ENCODE results near the gene PCLO.
A peak's percentile ranks its signal among the peaks of the same experiment; 100 is the strongest.
"Not testable (repeated sequence)": the region's sequence is repeated elsewhere in the genome, so short reads cannot be mapped to it uniquely, and the experiment has no call there.

PCLO gene

DNA sequence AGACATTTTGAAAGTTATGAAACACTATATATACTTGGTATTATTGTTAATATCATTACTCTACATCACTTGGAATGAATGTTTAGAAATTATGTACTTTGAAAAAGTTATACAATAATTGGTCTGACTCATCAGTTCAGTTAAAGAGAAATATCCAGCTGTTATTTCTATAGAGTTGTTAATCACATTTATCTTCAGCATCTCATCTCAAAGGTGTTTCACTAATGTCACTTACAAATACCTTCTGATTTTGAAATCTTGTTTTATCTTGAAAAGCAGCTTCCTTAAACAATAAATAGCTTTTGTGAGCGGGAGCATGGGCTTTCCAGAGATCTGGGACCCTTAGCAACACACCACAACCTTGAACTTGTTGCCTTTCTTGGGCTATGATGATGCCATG is 205.2 kb downstream of the PCLO start:
- DNase-seq: no peak

DNA sequence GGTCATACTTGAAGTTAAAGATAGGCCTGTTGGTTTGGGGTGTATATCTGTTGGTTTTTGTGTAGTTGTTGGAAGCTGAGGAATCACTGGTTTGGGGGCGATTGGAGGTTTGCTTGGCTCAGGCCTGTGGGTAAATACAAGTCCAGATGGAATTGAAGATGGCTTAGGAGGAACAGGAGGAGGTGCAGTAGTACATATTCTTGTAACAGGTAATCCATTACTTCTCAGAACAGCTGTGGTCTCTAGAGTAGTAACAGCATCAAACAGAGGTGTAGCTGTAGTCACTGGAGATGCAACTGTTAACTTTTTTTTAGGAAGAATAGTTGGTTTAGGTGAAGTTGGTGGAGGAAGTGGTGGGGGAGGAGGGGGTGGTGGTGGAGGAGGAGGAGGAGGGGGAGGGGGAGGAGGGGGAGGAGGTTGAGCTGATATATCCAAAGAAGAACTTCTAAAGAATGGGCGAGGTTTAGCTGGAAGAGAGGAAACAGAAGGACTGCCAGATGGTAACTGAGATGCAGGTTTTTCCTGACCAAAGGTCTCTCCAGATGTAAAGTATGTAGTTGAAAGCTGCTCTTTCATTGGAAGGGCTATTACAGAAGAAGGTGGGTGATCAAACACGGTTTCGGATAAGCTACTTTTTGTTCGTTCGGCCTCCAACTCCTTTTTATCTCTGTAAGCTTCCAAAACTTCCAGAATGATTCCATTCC is 209.2 kb downstream of the PCLO start:
- no peak for DNase-seq

DNA sequence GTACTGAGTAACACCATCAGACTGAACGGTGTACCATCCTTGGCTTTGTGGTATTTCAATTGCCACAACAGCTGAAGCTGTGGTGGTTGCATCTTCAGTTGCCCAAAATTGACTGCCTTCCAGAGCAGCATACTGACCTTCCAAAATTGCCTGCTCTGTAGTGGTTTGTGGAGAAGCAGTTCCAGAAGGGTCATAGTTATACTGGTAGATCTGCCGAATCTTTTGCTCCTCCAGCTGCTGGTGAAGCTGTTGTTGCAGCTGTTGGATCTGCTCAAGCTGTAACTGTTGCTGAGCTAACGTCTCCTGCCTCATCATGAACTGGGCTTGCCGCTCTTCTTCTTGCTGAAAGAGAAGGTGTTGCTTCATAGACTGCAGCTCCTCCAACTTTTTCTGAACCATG is 212.2 kb downstream of the PCLO start:
- no peak for DNase-seq

DNA sequence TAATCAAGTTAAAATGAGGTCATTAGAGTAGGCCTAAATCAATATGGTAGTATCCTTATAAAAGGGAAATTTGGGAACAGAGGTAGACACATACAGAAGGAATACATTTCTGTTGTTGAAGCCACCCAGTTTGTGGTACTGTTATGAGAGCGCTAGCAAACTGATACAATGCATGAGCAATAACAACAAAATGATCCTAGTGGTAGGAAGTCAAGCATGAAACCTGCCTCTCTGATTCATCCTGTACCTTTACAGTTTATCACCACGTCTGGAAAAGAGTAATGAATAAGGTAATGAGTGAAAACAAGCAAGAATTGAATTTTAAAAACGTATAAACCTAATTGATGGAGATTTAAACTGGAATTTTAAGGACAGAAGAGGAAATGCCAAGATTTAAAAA is 217.2 kb downstream of the PCLO start:
- DNase-seq: no peak

DNA sequence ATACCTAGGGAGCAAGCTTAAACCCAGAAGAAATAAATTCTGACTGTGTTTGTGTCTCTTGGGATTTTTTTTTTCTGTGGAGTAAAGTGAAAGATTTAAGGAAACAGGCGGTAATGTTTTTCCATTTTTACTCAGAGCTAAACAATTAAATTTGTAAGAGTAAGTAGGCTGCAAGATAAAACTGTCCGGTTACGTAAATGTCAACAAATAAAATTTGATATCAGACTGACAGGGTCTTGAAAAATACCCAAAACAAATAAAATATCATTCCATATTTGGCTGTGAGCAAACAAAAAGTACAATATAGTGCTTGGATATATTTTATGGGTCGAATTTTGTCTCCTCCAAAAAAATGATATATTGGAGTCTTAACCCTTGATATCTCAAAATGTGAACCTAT is 217.6 kb downstream of the PCLO start:
- DNase-seq: no peak

DNA sequence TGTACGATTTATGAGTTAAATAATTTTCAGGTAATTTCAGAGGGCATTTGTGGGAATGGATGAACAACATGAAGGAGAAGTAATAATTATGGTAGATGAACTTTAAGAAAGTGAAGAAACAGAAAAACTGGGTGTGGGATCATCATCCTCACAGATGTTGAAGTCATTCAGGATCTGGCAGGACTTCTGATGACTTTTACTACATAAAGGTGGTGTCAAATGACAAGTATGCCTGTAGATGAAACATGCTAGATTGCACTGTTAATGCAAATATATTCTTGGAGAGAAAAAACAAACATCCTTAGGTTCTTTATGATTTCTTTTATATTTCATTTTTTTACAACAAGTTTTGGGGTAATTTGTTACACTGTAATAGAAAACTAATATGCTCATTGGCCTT is 230.2 kb downstream of the PCLO start:
- DNase-seq: peak; percentile 18 to 38

DNA sequence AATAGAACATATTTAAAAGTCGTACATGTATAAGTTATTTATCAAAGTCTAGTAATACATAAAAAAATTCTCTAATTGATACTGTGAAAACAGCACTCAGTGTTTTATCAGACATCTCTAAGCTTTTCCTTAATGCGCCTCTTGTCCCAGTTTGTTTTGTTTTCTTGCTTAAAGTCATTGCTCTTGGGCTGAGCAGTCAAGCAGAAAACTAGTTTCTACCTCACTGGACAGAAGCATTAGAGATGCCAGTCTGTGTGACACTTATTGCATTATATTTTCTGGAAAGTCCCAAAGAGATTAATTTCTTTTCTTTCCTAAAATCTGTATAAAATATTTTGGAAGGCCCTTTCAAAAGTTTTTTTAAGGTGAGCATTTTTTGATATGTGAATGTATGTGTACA is 236.2 kb downstream of the PCLO start:
- DNase-seq: no peak

DNA sequence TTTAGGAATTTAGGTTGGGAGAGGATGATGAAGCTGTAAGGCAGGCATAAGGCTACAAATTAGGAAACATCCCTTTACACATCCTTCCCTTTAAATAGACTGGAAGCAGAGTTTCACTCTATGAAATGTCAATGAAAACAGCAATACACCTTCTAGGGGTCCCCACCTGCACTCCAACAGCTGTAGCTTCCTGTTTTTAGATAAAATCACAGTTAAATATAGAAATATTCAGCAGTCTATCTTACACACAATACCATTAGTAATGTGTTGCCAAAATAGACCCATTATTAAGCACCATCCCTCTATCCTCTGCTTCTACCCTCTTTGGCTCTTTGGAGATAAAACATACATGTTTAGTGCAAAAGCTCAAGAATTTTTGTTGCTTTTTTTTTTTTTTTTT is 237.4 kb downstream of the PCLO start:
- no peak for DNase-seq

DNA sequence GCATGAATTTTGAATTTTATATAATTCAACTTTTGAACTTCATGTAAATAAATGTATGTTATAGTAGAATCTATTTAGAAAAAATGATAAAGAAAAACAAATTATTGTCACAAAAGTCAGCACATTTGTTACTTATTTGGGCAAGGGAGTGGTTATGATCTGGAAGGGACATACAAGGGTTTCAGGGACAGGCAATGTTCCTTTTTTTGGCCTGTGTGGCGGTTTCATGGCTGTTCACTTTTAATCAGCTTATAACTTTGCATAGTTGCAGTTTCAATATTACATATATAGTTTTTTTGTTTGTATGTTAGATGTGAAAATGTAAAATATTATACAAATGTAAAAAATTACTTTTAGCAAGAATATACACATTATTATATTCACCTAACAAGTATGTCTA is 256.2 kb downstream of the PCLO start:
- no peak for DNase-seq

DNA sequence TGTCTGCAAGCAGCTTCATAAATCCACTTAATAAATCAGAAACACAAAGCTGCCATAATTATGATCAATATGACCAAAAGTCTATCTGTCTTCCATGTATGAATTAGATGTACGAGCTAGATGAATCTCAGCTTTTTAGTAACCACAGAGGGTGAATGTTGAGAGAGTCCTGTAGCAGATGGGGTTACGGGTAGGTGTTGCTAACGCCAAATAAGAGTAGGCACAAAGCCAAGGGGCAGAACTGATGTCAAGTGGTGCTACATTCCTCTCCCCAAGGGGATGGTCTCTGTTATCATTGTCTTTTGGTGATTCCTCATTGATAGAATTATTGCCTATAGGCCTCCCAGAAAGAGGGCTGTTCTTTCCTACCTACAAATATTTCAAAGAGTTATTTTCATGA is 257.8 kb downstream of the PCLO start:
- DNase-seq: no peak

DNA sequence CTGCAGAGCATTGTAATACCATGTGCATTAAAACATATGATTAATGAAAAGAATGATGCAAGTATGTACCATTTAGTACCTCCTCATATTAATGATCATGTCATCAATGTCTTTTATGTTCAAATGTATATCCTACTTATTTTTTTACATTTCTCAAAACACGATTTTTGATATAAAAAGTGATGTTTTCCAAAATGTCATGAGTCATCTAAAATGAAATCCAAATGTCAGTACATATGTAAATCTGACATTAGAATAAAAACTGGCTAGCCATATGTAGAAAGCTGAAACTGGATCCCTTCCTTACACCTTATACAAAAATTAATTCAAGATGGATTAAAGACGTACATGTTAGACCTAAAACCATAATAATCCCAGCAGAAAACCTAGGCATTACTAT is 261.6 kb downstream of the PCLO start:
- not testable (repeated sequence) for DNase-seq

DNA sequence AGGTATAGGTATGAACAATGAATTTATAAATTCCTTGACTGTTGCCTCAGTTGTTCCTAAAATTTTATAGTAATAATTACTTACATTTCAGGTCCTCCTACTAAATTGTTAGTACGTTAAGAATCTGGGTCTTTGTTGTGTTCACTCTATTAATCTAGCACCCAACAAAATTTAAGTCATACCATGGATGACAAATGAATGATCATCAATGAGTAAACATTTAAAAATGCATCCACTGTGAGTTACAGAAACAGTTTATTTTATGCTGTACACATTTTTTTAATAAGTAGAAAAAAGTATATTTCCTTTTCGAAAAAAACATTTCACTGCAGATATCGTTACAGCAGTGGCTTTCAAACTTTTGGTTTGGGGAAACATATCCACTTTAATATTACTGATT is 265.2 kb downstream of the PCLO start:
- DNase-seq: no peak

DNA sequence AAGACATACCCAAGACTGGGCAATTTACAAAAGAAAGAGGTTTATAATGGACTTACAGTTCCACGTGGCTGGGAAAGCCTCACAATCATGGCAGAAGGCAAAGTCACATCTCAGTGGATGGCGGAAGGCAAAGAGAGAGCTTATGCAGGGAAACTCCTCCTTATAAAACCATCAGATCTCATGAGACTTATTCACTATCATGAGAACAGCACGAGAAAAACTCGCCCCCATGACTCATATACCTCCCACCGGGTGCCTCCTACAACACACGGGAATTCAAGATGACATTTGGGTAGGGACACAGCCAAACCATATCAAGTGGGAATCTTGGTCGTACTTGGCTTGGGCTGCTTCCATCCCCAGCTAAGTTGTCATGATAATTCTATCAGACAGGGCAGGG is 268.3 kb downstream of the PCLO start:
- DNase-seq: not testable (repeated sequence)

DNA sequence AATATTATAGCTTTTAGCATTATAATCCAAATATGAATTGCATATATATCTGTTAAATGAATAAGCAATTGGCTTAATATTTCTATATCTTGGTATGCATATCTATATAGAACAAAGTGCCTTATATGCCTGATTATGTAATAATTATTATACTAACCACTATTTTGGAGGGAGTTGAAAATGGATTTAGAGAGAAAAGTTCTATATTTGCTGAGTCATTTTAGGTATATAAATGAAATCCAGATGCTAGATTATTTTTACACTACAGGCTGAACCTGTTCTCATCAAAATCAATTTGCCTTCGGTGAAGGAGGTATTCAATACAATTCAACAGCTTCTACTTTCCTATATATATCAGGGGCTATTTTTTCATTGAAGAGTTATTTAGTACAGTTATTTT is 276.4 kb downstream of the PCLO start:
- DNase-seq: no peak

DNA sequence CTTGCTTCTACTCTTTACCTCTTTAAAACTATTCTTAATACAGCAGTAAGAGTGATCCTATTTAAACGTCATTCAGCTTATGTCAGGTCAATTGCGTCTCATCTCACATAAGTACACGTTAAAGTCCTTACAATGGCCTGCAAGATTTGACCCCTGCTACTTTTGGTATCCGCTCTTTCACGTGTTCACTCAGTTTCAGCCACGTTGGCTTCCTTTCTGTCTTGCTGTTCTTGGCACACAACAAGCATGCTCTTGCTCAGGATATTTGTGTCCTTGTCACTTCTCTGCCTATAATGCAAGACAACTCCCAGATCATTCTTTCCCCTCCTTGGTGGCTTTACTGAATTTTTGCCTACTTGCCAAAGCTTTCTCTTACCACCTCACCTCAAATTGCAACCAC is 296.8 kb downstream of the PCLO start:
- no peak for DNase-seq

DNA sequence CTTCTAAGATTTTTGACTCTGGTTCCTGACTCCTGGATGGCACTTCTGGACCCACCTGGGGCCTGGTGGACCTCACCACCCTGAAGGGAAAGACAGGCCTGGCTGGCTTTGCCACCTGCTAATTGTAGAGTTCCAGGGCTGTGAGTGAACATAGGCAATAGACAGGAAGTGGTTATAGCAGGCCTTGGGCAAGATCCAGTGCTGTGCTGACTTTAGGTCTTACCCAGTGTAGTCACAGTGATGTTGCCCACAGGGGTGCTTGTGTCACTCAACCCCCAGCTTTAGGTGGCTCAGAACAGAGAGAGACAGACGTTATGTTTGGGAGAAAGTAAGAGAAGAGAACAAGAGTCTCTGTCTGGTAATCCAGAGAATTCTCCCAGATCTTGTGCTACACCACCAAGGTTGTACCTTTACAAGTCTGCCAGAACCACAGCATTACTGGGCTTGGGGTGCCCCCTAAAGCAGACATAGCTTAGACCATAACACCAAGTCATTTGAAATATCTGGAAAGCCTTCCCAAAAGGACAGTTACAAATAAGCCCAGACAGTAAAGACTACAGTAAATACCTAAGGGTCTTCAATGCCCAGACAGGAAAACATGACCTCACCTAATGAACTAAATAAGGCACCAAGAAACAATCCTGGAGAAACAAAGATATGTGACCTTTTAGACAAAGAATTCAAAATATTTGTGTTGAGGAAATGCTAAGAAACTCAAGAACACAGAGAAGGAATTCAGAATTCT is 303.4 kb downstream of the PCLO start:
- DNase-seq: no peak

DNA sequence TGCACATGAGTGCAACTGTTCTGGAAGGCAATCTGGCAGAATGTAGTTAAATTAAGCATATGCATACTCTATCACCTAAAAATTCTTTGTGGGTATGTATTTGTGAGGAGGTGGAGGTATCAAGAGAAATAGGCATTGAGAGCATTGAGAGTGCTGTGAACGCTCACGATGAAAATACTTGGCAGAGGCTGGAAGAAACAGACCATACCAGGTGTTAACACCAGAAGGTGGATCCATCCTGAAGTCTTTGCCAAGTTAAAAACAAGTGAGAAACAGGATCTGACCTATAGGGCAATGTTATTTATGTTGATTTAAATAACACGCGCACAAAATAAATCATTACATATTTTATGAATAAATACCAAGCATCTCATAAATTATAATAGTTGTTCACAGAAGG is 311.6 kb downstream of the PCLO start:
- no peak for DNase-seq

DNA sequence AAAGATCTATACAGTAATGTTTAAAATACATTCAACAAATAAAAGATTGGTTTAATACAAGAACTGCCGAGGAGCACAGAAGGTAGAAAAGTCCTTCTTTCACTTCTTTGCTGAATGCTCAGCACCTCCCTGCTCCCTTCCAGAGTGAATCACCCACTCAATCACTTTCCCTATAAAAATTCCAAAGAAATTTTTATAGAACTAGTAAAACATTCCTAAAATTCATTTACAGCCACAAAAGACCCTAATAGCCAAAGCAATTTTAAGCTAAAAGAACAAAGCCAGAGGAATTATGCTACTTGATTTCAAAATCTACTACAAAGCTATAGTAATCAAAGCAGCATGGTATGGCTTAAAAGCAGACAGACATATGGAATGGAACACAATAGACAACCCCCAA is 320.9 kb downstream of the PCLO start:
- DNase-seq: no peak

DNA sequence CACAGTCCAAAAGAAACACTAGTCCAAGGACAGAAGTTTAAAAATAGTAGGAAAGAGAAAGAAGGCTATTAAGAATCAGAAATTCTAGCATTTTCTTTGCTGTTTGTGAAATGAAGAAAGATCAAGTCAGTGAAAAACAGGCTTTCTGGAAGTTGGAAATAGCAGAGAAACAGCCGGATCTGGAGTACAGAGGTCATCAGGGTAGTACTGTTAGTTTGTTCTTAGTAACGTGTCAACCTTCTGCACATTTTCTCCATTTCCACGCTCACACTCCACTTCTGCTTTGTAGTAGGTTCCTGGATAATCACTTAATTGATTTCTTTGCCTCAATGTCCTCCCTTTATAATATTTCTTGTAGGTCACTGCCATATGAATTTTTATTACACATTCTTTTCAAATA is 322.6 kb downstream of the PCLO start:
- no peak for DNase-seq

DNA sequence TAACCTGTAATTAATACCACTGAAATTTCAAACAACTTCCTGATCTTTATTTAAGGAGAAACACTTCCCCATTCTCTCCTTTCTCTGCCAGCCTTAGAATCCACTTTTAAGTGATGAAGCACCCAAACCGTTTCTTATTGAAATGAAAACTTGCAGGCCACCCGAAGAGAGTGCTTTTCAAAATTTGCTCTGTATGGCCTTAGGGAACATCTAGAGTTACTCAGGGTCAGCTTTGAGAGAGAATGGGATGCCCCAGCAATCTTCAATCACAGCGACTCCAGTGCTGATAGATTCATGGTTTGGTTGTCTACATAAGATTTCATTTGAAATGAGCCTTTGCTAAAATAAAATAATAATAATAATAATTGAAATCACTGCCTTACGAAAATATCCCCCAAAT is 323.1 kb downstream of the PCLO start:
- no peak for DNase-seq

DNA sequence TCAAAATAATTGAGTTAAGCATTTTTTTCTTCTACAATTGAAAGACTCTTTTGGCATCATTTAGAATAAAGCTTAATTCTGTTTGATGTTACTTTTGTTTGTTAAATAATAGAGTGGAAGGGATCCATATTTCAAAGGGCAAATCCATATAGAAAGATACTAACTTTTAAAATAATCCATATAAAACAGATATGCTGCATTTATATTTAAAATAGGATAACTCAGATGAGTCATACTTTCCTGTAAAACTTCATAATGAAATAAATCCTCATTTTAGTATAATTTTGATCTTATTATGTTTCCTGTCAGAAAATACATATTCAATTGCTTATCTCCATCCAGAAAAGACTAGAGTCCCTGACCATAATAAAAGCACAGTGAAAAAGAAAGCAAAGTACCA is 323.6 kb downstream of the PCLO start:
- DNase-seq: no peak

DNA sequence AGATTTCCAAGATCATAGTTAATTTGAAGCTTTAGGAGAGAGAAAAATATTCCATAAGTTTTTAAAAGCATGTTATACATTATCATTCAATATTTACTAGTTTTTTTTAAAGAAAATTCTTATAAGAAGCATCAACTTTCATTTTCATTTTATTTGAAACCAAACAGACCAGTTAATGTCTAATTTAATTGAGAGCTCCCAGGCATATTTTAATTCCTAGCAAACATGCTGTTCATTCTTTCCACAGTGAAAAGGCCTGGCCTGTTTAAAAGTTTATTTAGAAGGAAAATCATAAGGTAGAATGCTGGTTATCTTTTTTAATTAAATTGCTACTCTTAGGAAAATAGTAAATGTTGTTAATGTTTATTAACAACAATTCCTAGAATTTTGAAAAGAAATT is 324.4 kb downstream of the PCLO start:
- no peak for DNase-seq

DNA sequence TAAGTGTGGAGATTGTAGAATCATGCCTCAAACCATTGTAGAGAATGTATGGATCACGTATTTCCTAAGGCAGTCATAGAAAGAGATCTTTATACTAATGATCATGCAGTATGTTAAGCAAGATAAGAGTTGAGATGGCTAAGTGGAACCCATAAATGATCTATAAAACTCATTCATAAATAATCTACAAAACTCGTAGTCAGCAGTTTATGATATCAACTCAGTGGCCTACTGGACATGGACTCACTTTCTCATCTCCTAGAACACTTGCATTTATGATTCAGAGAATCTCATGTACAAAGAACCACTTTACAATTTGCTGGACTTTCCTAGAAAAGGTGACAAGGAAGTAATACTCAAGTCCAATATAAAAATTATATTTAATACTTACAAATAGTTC is 339.6 kb downstream of the PCLO start:
- no peak for DNase-seq

DNA sequence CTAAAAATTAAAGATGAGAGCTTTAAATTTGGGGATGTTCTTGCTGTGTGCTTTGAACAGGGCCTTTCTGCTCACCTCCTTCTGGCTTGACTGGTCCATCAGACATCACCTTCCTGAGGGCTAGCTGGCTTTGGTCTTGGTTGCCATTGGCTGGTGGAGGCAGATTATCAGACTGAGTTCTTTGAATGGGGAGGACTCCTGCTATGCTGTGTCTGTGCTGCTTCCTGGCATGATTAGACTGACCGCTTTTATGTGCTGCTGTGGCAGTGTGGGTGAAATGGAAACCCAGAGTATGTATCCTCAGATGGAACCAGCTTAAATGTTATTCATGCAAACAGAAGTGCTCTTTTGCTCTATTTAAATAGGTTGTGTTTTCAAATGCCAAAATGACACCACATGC is 341.6 kb downstream of the PCLO start:
- no peak for DNase-seq

DNA sequence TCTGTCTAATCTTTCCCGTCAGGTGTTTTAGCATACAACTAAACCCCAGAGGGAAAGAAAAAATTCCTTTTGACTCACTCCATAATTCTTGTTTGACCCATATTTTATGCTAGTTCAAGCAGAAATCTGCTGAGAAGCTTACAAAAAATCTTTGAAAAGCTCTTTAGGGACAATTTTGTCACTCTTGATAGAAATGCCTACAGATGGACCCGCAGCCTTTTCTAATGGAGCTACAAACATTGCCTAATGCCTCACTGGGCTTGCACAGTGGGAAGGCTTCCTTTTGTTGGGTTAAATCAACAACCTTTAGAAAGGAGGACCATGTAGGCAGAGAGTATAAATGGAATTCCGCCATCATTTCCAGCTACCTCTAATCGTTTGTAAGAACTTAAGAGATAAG is 344.5 kb downstream of the PCLO start:
- DNase-seq: no peak
